HG03565 (cell line): ENCODE data around the gene KRTAP9-9.
"Not testable (repeated sequence)": the region's sequence is repeated elsewhere in the genome, so short reads cannot be mapped to it uniquely, and the experiment has no call there.

Source experiments
- ATAC-seq: cut with Tn5 transposase; IDR thresholded peaks from one replicate; pipeline ENCODE4 v1.9.1; 2021; ENCODE audit warnings: mild to moderate bottlenecking, moderate library complexity; ENCODE audit not compliant: unreplicated experiment

KRTAP9-9 gene

GRCh38 chr17:41255381-41256290 lies at the start of gene KRTAP9-9:
TSS of gene KRTAP9-9 (plus strand) at chr17:41255384.
- not testable (repeated sequence) for ATAC-seq

- no peak for ATAC-seq
Measured at GRCh38 chr17:41211845-41212466, 43.2 kb upstream of the KRTAP9-9 start.

GRCh38 chr17:41212524-41213169 lies 42.5 kb upstream of the KRTAP9-9 start:
- ATAC-seq, result no peak

DNA sequence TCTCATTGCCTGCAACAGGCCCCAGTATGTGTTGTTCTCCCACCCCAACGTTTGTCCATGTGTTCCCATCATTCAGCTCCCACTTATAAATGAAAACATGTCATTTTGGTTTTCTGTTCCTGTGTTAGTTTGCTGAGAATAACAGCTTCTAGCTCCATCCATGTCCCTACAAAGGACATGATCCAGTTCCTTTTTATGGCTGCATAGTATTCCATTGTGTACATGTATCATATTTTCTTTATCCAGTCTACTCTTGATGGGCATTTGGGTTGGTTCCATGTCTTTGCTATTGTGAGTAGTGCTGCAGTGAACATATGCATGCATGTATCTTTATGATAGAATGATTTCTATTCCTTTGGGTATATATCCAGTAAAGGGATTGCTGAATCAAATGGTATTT lies 39.5 kb upstream of the KRTAP9-9 start:
- ATAC-seq, result no peak

DNA sequence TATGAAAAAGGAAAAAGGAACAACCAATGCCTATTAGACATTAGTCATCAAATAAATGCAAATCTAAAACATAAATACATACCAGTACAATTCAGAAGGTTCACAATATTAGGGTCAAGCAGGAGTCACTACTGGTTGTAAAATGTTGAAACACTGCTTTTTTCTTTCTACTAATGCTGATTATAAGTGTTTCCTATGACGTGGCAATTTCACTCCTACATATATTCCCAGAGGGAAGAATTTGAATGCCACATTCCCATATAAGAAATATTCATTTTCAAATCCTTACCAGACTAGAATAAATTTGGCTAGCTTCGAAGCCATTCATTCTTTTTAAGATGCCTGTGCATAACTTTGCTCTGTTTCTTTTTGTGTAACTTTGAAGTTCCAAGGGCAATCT lies 31.4 kb upstream of the KRTAP9-9 start:
- ATAC-seq, result no peak

DNA sequence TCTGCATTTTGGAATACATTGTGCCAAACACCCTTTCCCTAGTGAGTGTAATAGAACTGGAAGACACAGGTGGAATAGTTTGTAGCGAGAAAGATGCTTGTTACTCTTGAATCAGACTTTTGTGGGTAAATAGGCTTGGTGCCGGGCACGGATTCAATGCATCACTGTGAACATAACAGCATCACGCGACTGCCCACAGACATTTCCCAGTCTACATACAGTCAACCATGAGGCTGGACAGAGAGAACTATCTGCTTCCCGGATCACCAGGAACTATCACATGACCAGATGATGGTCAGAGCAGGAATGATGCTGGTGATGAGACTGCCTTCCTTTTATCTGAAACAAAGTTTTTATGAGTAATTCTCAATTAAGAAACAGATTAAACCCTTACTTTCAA lies 29.1 kb upstream of the KRTAP9-9 start:
- no peak for ATAC-seq

DNA sequence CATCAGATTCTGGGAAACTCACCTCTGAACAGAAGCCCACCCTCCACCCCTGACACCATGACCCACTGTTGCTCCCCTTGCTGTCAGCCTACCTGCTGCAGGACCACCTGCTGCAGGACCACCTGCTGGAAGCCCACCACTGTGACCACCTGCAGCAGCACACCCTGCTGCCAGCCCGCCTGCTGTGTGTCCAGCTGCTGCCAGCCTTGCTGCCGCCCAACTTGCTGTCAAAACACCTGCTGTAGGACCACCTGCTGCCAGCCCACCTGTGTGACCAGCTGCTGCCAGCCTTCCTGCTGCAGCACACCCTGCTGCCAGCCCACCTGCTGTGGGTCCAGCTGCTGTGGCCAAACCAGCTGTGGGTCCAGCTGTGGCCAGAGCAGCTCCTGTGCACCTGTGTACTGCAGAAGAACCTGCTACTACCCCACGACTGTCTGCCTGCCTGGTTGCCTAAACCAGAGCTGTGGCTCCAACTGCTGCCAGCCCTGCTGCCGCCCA lies 28.5 kb upstream of the KRTAP9-9 start, which contains the start of gene KRTAP9-2:
TSS of gene KRTAP9-2 (plus strand) at position 51 of the 498 bp plus-strand sequence. CDS start at position 58, 7 bp downstream.
- not testable (repeated sequence) for ATAC-seq

DNA sequence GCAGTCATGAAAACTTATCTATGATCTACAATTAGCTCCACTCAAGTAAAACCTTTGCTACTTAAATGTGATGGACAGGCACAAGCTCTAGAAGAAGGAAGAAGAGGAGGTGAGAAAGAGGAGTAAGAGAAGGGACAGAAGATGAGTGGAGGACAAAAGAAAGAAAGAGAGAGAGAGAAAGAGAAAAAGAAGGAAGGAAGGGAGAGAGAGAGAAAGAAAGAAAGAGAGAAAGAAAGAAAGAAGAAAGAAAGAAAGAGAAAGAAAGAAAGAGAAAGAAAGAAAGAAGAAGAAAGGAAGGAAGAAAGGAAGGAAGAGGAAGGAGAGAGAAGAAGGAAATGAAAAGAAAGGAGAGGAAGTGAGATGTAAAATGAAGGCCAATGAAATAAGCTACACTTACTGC lies 25.1 kb upstream of the KRTAP9-9 start:
- ATAC-seq, result no peak

GRCh38 chr17:41231731-41232130 lies 23.5 kb upstream of the KRTAP9-9 start:
- no peak for ATAC-seq

- not testable (repeated sequence) for ATAC-seq
Measured at GRCh38 chr17:41232399-41233105, 22.6 kb upstream of the KRTAP9-9 start, which contains the start of gene KRTAP9-3. TSS of gene KRTAP9-3 (plus strand) at chr17:41232449. CDS start at chr17:41232502, 53 bp downstream.

DNA sequence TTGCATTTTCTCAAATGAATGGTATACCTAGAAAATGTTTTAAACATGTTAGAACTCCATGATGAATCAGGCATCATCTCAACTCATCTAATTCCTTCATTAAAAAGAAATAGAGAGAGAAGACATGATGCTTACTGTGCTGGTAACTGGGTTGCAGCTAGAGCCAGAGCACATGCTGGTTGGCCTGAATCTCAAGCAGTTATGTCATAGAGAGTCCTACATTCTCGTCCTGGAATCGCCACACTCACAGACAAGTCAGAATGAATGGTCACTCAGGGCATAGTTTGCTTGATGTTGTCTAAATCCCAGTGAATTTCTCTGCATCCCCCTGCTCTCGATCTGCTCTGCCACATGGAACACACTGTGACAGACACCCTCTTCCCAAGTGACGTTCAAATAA lies 18.1 kb upstream of the KRTAP9-9 start:
- not testable (repeated sequence) for ATAC-seq

DNA sequence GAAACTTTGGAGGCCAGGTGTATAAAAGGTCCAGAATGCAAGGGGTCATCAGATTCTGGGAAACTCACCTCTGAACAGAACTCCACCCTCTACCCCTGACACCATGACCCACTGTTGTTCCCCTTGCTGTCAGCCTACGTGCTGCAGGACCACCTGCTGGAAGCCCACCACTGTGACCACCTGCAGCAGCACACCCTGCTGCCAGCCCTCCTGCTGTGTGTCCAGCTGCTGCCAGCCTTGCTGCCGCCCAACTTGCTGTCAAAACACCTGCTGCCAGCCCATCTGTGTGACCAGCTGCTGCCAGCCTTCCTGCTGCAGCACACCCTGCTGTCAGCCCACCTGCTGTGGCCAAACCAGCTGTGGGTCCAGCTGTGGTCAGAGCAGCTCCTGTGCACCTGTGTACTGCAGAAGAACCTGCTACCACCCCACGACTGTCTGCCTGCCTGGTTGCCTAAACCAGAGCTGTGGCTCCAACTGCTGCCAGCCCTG lies 17.2 kb upstream of the KRTAP9-9 start, which contains the start of gene KRTAP9-8:
TSS of gene KRTAP9-8 (plus strand) at position 51 of the 489 bp plus-strand sequence. CDS start at position 104, 53 bp downstream.
- ATAC-seq, result not testable (repeated sequence)

DNA sequence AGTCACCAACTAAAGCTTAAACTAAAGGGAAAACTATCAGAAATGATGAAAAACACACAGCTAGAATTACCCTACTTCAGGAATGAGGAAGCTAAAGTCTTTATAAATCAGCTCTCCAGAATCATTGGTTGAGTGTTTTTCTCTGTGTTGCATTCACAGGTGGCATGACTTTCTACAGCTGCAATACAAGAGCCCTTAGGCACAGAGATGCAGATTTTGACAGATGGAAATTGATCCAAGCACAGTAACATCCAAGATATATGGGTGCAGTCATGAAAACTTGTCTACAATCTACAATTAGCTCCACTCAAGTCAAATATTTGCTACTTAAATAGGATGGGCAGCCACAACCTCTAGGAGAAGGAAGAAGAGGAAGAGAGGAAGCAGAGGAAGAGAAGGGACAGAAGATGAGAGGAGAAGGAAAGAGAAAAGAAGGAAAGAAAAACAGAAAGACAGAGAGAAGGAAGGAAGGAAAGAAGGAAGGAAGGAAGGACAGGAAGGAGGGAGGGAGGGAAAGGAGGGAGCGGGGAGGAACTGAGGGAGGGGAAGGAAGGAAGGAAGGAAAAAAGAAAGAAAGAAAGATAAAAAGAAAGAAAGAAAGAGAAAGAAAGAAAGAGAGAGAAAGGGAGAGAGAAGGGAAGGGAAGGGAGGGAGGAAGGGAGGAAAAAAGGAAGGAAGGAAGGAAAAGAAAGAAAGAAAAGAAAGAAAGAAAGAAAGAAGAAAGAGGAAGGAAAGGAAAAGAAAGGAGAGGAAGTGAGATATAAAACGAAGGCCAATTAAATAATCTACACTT lies 8.0 kb upstream of the KRTAP9-9 start:
- ATAC-seq, result not testable (repeated sequence)

DNA sequence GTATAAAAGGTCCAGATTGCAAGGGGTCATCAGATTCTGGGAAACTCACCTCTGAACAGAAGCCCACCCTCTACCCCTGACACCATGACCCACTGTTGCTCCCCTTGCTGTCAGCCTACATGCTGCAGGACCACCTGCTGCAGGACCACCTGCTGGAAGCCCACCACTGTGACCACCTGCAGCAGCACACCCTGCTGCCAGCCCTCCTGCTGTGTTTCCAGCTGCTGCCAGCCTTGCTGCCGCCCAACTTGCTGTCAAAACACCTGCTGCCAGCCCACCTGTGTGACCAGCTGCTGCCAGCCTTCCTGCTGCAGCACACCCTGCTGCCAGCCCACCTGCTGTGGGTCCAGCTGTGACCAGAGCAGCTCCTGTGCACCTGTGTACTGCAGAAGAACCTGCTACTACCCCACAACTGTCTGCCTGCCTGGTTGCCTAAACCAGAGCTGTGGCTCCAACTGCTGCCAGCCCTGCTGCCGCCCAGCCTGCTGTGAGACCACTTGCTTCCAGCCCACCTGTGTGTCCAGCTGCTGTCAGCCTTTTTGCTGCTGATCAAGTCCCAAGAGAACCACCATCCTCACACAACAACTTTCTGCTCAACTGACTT lies 5.4 kb upstream of the KRTAP9-9 start, which contains the start of gene KRTAP9-4:
TSS of gene KRTAP9-4 (plus strand) at position 51 of the 604 bp plus-strand sequence. CDS start at position 85, 34 bp downstream.
- ATAC-seq, result not testable (repeated sequence)

DNA sequence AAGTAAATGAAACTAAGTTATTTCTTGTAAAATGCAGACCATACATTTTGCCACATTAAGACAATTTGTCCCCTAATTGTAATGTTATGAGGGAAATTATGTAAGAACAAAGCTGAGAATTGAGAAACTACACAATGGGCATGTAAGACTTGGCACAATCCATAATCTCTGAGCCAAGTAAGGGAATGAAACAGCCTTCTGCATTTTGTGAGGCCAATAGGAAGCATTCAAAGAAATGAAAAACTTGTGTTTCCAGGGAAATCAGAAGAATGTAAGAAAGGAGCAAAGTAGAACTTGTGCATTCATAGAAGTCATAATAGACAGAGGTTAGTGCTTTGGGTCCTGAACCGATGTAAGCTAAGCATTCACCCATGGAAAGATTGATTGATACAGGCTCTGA lies 3.9 kb upstream of the KRTAP9-9 start:
- ATAC-seq, result no peak

DNA sequence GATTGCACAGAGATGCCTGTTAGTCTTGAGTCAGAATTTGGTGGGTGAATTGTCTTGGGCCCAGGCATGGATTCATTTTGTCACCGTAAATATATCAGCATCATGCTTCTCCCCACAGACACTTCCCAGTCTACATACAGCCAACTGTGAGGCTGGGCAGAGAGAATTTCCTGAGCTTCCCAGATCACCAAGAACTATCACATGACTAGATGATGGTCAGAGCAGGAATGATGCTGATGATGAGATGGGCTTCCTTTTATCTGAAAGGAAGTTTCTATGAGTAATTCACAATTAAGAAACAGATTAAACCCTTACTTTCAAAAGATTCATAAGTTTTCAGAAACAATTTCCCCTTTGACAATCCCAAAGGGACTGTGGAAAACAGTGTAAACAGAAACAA lies 323 bp upstream of the KRTAP9-9 start:
- ATAC-seq, result no peak

DNA sequence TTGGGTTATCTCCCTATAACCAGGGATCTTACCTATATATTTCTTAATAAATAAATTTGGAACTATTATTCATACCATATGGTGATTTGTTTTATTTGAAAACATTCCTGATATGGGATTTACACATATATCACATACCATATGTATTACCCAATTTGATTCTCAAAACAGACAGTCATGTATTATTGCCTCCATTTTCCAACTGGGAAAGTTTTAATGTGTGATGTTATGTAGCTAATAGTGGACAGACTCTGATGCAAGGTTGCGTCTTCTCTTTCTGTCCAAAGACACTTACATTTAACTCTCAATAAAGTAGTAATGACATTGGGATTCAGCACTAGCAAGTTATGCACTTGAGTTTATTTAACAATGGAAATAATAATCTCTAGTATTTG lies 1.1 kb downstream of the KRTAP9-9 start:
- no peak for ATAC-seq

GRCh38 chr17:41258406-41258805 lies 3.2 kb downstream of the KRTAP9-9 start:
- no peak for ATAC-seq

- no peak for ATAC-seq
Measured at GRCh38 chr17:41263212-41263611, 8.0 kb downstream of the KRTAP9-9 start.
